ENCODE measurements around the gene EXOC3L2. TPM values are rescaled to one million over a fixed set of nuclear protein-coding genes. Genes with fewer than 3 reads are reported as not detected.

Gene EXOC3L2
- total and polyA plus RNA-seq, 2 donors (not counting 3 experiments of a cell fraction or from before 2014, with no cell fraction given): 0.66 to 1.8 TPM

GRCh38 chr19:45213031-45213430 lies 32.2 kb downstream of the EXOC3L2 start:
- ChIA-PET POLR2A (no interaction called here), CTCF (interaction anchor here (0.9 to 1.3 kb wide), 2 partner anchors 8 to 62 kb away, joined by 3 to 4 read pairs; no protein-coding TSS in a partner anchor)
- H3K9me1 ChIP-seq (replicated peaks; ENCODE audit: control insufficient read depth, extremely low read depth, insufficient read depth, low read length): no peaks in the 10 kb centered on the region
- H3K27me3 ChIP-seq (ENCODE audit: control insufficient read depth in 2 of 2, insufficient read depth in 2 of 2, low read length in 2 of 2): no peaks in the 10 kb centered on the region
- dilution Hi-C loops (cut with MboI; ENCODE audit: extremely low pct_ligation_motif_present, low sequenced_read_pairs): no loop called here
- H3K9ac ChIP-seq (replicated peaks; ENCODE audit: extremely low read depth, insufficient read depth, low read length): no peak overlapping the region
- FAIRE-seq: no peak
- peaks cover 26% of the 10 kb centered on the region for H3K4me1 ChIP-seq (ENCODE audit: control insufficient read depth, extremely low read depth, insufficient read depth, low read length)
- BruUV-seq (replicated peaks): no TSS peak
- H3K4me3 ChIP-seq (replicated peaks in 1 of 3; ENCODE audit: insufficient read depth in 1 of 3, low read depth in 1 of 3, low read length in 3 of 3): no peak overlapping the region
- H3K79me2 ChIP-seq (ENCODE audit: control insufficient read depth, insufficient read depth, low read length): no peaks in the 10 kb centered on the region
- no peak overlapping the region for H3K4me2 ChIP-seq (ENCODE audit: insufficient read depth, low read length)
- H2AFZ ChIP-seq (ENCODE audit: low read depth, low read length): no peak overlapping the region
- H3K36me3 ChIP-seq (ENCODE audit: control insufficient read depth in 2 of 2, extremely low read depth in 1 of 2, insufficient read depth in 2 of 2, low read length in 2 of 2): no peaks in the 10 kb centered on the region
- DNase-seq (ENCODE audit: low read depth, low spot score): no peak
- no peaks in the 10 kb centered on the region for H4K20me1 ChIP-seq (replicated peaks; ENCODE audit: control insufficient read depth, extremely low read depth, insufficient read depth, low read length)
- H3K27ac ChIP-seq (ENCODE audit: insufficient read depth, low read depth, low read length): no peak overlapping the region
- TF ChIP-seq JUN (IDR thresholded peaks at IDR 0.05; ENCODE audit: borderline replicate concordance, insufficient read depth, insufficient read length, low read depth) (no peak), GATA2 (IDR thresholded peaks at IDR 0.05; ENCODE audit: insufficient read depth, insufficient read length, low read depth, low read length) (no peak), EZH2 (IDR thresholded peaks at IDR 0.05; ENCODE audit: borderline replicate concordance, low read depth, low read length, severe bottlenecking) (no peak), POLR2A (IDR thresholded peaks at IDR 0.05; ENCODE audit: low read depth, low read length) (no peak), POLR2AphosphoS5 (IDR thresholded peaks at IDR 0.05; ENCODE audit: insufficient read depth, low read depth, low read length) (no peak), MAX (IDR thresholded peaks at IDR 0.05; ENCODE audit: insufficient read depth, insufficient read length) (no peak), FOS (IDR thresholded peaks at IDR 0.05; ENCODE audit: borderline replicate concordance, insufficient read depth, low read length) (no peak), CTCF (IDR thresholded peaks at IDR 0.05; ENCODE audit: extremely low read depth in 1 of 2, insufficient read depth in 1 of 2, low read depth in 1 of 2, low read length in 2 of 2) (no peak), MYC (IDR thresholded peaks at IDR 0.05; ENCODE audit: low read depth, low read length) (no peak)
- no peaks in the 10 kb centered on the region for H3K9me3 ChIP-seq (replicated peaks; ENCODE audit: control insufficient read depth, insufficient read depth, low read length)
- intact Hi-C loops (cut with micrococcal nuclease): no loop called here
